HG03342 (cell line): ENCODE measurements around the gene CHERP.
A peak's percentile ranks its signal among the peaks of the same experiment; 100 is the strongest.
"Not testable (repeated sequence)": the region's sequence is repeated elsewhere in the genome, so short reads cannot be mapped to it uniquely, and the experiment has no call there.

Source experiments
- ATAC-seq: cut with Tn5 transposase; IDR thresholded peaks from one replicate; pipeline ENCODE4 v1.9.1; 2021; ENCODE audit warnings: mild to moderate bottlenecking, moderate library complexity; ENCODE audit not compliant: unreplicated experiment

CHERP gene

DNA sequence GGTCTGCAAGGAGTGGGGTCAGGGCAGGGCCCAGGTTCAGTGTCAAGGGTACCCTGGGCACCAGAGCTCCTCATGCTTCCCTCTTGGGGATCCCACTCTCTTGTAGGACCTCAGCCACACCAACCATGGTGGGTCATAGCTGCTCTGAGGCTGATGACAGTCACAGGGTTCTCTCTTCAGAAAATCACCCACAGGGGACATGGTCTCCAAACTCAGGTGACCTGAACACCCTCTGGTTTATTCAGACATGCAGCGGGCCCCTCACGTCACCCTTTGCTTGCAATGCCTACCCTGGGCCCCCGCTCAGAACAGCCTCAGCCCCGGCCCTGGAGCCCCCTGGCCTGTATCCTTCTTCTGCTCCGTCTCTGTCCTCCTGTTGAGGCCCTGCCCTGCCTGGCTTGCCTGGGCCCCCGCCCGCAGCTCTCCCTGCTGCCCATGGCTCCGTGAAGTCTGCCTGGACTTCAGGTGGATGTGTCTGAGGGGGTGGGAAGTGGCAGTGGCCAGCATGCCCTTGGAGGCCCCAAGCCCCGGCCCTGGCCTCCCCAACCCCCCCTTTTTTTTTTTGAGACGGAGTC is 20.4 kb downstream of the CHERP start:
- ATAC-seq: no peak

DNA sequence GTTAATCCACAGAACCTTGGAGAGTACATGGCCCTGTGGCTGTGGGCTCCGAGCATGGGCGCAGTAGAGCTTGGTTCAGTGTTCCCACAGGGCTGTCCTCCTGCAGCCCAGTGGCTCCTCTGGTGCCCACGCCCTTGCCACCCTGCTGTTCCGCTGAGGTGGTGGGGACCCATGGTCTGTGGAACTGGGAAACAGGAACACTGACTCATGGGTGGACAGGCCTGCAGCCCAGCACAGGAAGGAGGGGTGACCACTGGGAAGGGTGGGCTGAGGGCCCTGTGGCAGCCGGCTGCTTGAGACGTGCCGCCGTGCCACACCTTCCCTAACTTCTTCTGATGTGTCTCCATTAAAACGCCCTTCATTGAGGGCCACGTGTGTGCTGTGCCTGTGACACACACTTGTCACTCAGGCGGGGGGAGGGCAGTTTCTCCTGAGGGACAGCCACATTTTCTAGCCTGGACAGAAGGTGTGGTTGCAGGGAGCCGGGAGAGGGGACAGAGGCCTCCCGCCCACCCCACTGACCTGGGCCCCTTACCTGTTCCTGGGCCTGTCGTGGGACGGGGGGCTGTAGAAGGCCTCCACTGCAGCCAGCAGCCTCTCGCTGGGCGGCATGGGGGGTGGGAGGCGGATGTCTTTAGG is 21.1 kb downstream of the CHERP start:
- no peak for ATAC-seq

DNA sequence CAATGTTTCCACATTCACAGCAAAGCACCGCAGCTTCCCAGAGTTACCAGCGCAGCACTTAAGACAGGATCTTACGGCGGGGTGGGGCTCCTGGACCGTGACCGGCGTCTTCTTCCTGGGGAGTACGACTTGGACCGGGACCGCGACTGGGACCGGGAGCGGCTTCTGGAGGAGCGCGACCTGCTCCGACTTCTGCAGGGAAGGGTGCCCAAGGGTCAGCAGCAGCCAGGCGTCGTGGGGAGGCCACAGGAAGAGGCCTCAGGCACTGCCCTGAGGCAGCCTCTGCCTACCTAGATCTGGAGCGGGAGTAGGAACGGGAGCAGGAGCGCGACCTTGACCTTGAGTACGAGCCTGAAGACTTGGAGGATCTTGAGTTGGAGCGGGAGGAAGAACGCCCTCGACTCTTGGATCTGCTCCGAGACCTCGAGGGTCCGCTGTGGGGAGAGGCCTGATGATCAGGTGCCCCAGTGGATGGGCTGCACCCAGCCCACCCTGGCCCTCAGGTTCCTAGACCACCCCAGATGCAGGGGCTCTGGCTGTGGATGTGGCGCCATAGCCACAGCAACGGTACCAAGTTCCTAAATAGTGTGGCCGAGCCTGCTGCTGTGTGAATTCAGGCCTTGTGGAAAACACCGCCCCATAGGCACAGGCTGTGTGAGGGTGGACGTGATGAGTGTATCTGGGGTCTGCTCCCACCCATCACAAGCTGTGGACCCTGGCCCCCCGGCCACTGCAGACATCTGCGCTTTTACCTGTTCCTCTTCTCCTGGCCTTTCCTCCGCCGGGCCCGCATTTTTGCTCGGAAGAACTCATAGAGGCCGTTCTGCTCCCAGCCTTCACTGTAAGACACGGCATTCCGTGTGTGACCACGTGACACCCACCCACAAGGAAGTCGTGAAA is 21.9 kb downstream of the CHERP start:
- no peak for ATAC-seq

DNA sequence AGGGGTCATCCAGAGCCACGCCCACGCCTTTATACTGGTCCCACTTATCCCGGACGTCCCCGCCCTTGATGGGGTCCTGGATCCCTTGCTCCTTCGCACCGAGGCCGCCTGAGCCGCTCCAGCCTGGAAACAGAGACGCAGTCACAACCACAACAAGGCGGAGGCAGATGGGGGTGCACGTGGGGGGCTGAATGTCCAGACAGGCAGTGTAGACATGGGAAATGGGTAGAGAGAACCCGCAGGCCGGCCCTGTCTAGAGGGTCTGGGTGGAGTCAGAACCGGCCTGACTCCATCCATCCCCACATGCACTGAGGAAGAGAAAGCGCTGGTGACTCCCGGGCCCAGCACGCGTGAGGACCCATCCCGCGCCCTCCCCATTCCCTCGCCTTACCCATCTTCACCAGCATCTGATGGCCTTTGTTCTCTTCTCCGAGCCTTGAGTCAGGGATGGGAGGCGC is 23.0 kb downstream of the CHERP start:
- no peak for ATAC-seq

DNA sequence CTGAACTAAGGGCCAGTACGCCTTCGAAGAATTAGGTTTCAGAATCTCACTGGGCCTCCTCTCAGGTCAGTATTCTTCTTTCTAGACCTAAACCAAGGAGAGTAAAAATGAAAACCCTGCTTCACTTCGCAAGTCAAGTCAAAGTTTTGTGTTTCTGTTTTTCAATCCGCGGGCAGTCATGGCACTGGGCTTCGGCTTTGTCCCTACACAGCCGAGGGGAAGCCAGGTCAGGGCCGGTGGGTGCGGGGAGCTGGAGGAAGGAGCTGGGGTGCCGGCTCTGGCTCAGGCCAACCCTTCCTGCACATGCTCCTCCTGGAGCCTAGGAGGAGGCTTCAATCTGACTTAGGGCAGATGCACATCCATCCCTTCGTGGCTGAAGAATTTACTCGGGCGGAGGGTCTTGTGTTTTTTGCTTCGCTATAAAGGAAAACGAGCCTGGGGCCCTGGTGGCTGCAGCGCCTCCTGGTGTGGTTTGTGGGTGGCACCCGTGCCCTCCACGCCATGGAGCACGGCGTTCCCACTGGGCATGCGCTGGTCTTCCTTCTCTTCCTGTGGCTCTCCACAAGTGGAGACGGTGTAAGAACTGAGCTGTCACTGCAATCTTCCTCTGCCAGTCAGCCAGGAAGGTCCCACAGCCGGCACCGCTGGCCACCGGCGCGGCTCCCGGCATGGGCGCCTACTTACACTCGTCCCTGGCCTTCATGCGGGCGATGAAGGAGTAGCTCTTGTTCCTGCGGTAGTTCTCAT is 23.6 kb downstream of the CHERP start:
- no peak for ATAC-seq

DNA sequence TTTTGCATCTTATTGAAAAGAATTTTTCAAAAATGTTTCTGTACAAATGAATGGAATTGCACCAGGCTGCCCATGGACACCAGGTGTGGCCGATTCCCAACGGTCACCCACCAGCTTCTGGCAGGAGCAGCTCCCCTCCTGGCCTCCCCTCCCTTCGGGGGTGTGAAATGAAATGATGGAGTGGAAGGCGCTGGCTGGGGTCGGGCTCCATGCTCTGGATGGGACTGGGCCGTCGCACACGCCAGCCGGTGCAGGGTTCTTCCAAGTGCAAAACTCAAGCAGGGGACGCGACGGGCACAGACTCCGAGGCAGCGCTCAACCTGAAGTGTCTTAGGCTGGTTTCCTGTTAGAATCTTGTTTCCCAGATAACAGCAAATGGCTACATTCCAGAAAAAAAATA is 24.2 kb downstream of the CHERP start:
- no peak for ATAC-seq

DNA sequence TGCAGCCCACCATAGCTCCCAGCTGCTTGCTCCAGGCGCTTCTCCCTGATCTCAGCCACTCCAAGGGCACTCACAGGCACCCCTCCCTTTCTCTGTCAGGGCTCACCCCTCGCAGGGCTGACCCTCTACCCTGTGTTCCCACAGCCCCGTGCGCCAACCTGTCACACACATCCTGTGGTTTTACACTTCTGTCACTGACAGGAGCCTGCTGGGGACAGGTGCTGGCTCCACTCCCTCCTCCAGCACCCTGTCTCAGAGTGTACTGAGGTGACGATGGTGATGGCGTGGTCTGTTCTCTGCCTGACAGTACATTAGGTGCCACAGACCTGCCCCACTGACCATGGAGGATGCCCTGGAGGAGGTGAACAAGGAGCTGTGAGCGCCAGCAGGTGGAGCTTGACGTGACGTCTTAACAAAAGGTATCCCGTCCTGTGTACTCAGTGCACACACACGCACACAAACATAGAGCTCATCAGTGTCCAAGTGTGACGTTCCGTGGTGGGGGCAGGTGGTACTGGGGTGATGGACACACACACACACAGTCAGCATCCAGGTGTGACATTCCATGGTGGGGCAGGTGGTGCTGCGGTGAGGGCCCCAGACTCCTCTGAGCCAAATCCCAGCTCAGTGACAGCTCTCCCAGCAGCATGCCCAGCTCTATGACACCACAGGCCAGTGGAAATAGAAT is 25.2 kb downstream of the CHERP start:
- no peak for ATAC-seq

DNA sequence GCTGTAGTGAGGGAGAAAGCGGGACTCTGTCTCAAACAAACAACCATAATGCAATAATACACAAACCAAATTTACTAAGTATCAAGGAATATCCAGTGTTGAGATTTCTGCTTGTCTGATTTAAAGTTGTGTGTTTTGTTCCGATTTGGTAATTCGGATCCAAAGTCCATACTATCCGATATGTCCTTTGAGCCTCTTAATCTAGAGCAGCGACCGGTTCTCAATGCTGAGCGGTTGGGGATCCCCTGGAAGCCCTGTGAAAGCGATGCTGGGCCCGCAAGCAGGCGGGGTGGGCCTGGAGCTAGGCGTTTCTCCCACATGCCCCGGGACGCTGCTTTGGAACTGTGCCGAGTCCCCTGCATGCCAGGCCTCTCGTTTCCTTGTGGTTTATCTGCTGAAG is 25.9 kb downstream of the CHERP start:
- ATAC-seq: no peak

DNA sequence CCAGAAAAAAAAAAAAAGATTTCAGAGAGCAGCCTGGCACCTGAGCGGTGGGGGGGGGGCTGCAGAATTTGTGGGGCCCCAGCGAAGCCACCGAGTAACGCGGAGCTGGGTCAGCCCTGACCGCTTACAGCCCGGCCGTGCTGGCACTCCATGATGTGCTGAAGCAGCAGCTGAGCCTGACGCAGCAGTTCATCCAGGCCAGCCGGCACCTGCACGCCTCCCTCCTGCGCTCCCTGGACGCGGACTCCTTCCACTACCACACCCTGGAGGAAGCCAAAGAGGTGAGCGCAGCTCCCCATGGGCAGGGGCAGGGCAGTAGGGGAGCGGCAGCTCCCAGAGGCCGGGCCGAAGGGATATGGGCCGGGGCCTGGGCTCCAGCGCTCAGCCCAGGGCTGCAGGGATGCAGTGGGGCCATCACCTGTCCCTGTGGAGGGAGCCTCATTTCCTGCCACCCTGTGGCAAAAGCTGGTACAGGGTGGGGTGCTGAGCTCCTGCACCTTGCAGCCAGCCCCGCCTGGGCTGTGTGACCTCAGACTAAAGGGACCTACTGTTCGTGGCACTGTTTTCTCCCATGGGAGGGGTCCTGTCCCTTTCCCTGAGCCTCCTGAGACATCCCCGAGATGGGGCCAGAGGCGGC is 27.7 kb downstream of the CHERP start:
- no peak for ATAC-seq

DNA sequence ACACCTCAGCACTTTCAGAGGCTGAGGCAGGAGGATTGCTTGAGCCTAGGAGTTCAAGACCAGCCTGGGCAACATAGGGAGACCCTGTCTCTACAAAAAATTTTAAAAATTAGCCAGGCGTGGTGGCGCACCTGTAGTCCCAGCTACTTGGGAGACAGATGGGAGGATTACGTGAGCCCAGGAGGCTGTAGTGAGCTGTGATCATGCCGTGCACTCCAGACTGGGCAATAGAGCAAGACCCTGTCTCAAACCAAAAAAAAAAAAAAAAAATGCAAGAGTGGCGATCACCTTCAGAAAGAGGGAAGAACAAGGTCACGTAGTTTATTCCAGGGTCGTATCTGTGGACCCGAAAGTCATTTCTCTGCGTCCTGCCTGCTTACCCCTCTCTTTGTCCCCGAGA is 29.6 kb downstream of the CHERP start:
- ATAC-seq: not testable (repeated sequence)

DNA sequence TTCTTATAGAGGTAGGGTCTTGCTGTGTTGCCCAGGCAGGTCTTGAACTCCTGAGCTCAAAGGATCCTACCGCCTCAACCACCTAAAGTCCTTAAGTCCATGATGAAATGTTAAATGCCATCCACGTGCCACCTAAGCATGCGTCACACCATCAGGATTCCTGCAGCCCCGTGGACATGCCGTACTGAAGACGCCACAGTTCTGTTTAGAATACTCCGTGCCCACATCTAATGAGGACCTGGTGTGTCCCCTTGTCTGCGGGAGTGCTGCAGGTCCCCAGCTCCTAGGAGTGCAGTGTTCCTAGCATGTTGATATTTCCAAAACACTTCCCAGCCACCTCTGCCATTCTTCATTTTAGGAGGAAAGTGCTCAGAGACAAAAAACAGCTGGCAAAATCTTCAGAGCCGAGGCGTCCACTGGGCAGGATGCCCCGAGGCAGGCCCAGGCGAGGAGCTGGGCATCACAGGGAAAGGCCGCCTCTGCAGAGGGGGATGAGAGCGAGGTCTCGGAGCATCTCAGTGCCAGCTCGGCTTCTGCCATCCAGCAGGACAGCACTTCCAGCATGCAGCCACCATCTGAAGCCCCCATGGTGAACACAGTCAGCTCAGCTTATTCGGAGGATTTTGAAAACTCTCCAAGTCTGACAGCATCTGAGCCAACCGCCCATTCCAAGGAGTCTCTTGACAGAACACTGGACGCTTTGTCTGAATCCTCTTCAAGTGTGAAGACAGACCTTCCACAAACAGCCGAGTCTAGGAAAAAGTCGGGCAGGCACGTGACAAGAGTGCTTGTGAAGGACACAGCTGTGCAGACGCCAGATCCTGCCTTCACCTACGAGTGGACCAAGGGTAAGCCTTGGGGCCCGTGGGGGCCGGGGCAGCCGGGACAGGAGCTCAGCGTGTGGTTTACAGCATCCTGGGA is 32.8 kb downstream of the CHERP start:
- ATAC-seq: no peak

DNA sequence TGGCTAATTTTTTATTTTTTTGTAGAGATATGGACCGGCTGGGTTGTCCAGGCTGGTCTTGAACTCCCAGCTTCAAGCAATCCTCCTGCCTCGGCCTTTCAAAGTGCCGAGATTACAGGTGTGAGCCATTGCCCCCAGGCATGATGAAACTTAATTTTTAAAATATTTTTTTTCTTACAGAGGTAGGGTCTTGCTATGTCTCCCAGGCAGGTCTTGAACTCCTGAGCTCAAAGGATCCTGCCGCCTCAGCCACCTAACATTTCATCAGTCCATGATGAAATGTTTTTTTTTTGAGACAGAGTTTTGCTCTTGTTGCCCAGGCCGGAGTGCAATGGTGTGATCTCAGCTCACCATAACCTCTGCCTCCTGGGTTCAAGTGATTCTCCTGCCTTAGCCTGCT is 33.7 kb downstream of the CHERP start:
- no peak for ATAC-seq

DNA sequence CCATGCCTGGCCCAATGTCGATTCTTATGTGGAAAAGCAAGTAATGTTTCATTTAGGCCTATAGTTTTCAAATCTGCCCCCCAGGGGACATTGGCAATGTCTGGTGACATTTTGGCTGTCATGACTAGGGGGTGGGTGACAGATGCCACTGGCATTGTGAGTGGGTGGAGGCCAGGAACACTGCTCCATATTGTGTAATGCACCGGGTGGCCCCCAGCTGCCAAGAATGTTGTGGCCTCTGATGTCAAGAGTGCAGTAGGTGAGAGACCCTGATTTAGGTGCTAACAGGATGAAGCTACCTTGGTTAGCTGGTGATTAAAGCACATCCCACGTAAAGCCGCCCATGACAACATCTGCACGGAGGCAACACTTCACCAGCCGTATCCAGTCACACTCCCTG is 35.3 kb downstream of the CHERP start:
- no peak for ATAC-seq

DNA sequence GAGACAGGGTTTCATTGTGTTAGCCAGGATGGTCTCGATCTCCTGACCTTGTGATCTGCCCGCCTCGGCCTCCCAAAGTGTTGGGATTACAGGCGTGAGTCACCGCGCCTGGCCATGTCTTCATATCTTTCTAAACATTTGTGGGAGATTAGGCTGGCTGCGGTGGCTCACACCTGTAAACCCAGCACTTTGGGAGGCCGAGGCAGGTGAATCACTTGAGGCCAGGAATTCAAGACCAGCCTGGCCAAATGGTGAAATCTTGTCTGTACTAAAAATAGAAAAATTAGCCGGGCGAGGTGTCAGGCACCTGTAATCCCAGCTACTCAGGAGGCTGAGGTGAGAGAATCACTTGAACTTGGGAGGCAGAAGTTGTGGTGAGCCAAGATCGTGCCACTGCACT is 36.1 kb downstream of the CHERP start:
- not testable (repeated sequence) for ATAC-seq

DNA sequence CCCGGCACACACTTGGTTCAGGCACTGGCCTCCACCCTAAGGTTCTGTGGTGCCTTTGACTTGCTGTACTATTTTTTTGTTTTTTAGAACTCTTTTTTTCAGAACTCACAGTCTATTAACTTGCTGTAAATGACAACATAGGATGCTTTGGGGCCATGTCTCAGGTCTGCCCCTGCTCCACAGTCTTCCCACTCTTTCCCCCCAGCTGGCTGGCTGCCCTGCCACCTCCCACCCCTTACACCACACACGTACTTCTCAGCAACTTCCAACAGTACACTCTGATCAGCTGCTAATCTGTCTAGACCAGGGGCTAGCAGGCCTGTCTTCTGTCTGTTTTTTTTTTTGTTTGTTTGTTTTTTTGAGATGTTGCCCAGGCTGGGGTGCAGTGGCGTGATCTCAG is 38.0 kb downstream of the CHERP start:
- no peak for ATAC-seq

DNA sequence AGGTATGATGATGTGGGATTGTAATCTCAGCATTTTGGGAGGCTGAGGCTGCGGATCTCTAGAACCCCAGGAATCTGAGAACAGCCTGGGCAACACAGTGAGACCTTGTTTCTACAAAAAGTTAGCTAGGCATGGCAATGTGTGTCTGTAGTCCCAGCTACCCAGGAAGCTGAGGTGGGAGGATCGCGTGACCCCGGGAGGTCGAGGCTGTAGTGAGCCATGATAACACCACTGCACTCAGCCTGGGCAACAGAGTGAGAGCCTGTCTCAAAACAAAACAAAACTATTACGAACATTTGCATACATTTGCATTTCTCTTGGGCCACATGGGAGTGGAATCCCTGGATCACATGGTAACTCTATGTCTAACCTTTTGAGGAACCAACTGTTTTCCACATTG is 44.4 kb downstream of the CHERP start:
- ATAC-seq: no peak

DNA sequence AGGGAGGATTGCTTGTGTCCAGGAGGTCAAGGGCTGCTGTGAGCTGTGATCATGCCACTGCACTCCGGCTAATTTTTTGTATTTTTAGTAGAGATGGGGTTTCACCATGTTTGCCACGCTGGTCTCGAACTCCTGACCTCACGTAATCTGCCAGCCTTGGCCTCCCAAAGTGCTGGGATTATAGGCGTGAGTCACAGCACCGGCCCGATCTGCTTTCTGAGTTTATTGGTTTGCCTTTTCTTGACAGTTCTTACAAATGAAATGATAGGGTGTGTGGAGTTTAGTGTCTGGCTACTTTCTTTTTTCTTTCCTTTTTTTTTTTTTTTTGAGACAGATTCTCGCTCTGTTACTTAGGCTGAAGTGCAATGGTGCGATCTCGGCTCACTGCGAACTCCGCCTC is 45.2 kb downstream of the CHERP start:
- ATAC-seq: no peak

DNA sequence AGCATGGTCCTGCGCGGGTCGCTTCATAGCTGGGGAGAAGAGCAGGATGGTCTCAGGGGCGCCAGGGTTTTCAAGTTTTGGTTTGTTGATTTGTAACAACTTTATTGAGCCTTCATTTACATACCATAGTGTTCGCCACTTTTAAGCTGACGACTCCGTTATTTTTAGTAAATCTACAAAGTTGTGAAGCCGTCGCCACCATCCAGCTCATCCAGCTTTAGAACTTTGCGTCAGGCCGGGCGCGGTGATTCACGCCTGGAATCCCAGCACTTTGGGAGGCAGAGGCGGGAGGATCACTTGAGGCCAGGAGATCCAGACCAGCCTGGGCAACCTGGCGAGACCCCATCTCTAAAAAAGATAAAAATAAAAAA is 45.6 kb downstream of the CHERP start:
- ATAC-seq: no peak

DNA sequence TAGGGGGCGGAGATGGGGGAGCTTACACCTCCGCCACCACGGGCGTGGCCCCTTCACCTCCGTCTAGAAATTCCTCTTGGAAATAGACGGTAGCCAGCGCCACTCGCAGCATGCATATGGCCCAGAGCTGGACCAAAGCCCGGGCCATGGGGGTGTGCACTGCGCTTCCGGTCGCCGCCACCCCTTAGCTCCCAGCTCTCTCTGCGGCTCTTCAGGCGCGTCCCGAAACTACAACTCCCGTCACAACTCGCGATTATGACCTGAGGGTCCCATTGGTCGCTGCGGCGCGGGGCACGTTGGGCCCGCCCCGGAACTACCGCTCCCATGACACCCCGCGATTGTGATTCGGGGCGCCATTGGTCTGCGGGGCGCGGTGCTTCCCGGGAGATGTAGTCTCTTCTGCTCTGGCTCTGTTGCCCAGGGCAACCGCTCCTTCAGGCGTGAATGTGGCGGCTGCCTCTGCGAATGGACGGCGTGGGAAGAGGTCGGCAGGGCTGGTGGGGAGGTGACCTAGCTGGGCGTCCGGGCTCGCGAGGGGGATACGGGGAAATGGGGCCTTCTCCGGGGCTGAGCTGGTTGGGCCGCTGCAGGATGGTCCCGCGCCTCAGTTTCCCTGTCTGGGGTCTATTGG is 46.1 kb downstream of the CHERP start, which contains the start of the genes C19orf44 and CALR3:
TSS of gene C19orf44 (plus strand) at position 413 of the 631 bp plus-strand sequence. CDS start 4,399 bp downstream, outside the sequence.
TSS of gene CALR3 (minus strand) at position 186 of the 631 bp plus-strand sequence. CDS start at position 148, 38 bp downstream.
- ATAC-seq: peak; percentile 94
